CD4-positive, alpha-beta T cell (primary cell): ENCODE measurements around the gene MAPK11. TPM values are rescaled to one million over a fixed set of nuclear protein-coding genes. Genes with fewer than 3 reads are reported as not detected.

Experiments
- ATAC-seq: fragments of 200-7000 bp; cut with Tn5 transposase; one replicate; pipeline ENCODE4 v1.10.0; 2022; ENCODE audit warnings: mild to moderate bottlenecking; ENCODE audit not compliant: poor library complexity
- CTCF ChIA-PET: fragments of 350-600 bp; sonication (Branson Sonifier 250); formaldehyde crosslinking; loops from one replicate; lab custom pipeline; 2021; ENCODE audit warnings: antibody characterized with exemption, inconsistent platforms; lab: Charles Lee
- POLR2A ChIA-PET: fragments of 350-600 bp; sonication (Branson Sonifier 250); formaldehyde crosslinking; loops from one replicate; lab custom pipeline; 2021; ENCODE audit warnings: antibody characterized with exemption, inconsistent platforms; lab: Charles Lee
- DNase-seq, 14 experiments: peaks; one replicate each; pipeline ENCODE4 v3.0.0-alpha.2; 2013 to 2020; ENCODE audit warnings: mixed read lengths in 2 of 14
- H3K27ac ChIP-seq, 2 donors: one replicate each; pipeline versions ENCODE4 v1.5.1 to v1.7.0; 2013; ENCODE audit warnings: low read length in 2 of 2, low read depth in 1 of 2, mild to moderate bottlenecking in 1 of 2
- H3K27me3 ChIP-seq, 2 experiments: 1 replicate in 1 of 2; 2 replicates in 1 of 2; pipeline versions ENCODE4 v1.6.1 to v1.7.0; 2013; ENCODE audit warnings: low read length in 2 of 2, control low read depth in 1 of 2, mild to moderate bottlenecking in 1 of 2, moderate library complexity in 1 of 2; ENCODE audit not compliant: insufficient read depth in 2 of 2, control insufficient read depth in 1 of 2
- H3K36me3 ChIP-seq: one replicate; pipeline ENCODE4 v1.6.1; 2013; ENCODE audit warnings: low read length, control low read depth; ENCODE audit not compliant: insufficient read depth
- H3K4me1 ChIP-seq: one replicate; pipeline ENCODE4 v1.6.1; 2013; ENCODE audit warnings: low read length, control low read depth; ENCODE audit not compliant: insufficient read depth
- H3K4me3 ChIP-seq: one replicate; pipeline ENCODE4 v1.5.1; 2013; ENCODE audit warnings: mild to moderate bottlenecking, low read length, moderate library complexity
- H3K9me3 ChIP-seq, 2 experiments: 1 replicate in 1 of 2; 2 replicates in 1 of 2; pipeline versions ENCODE4 v1.6.1 to v1.7.0; 2013; ENCODE audit warnings: low read length in 2 of 2, mild to moderate bottlenecking in 2 of 2, control low read depth in 1 of 2, moderate library complexity in 1 of 2; ENCODE audit not compliant: control insufficient read depth in 1 of 2, insufficient read depth in 1 of 2
- H3K27ac Mint-ChIP-seq: one replicate; pipeline ENCODE4 v1.8.0; 2020; ENCODE audit warnings: mixed read lengths
- H3K27me3 Mint-ChIP-seq: one replicate; pipeline ENCODE4 v1.8.0; 2021; ENCODE audit warnings: mixed read lengths
- H3K36me3 Mint-ChIP-seq: one replicate; pipeline ENCODE4 v1.8.0; 2021; ENCODE audit warnings: low read depth, mixed read lengths
- H3K4me1 Mint-ChIP-seq: one replicate; pipeline ENCODE4 v1.8.0; 2021; ENCODE audit warnings: low read depth, mixed read lengths
- H3K4me3 Mint-ChIP-seq: one replicate; pipeline ENCODE4 v1.8.0; 2020; ENCODE audit warnings: mild to moderate bottlenecking, mixed read lengths
- H3K9me3 Mint-ChIP-seq: one replicate; pipeline ENCODE4 v1.8.0; 2020; ENCODE audit warnings: mixed read lengths
- CTCF ChIP-seq: fragments of 200-600 bp; IDR thresholded peaks from one replicate; pipeline ENCODE4 v1.8.0; 2022; ENCODE audit warnings: antibody characterized with exemption, mild to moderate bottlenecking
- intact Hi-C, 2 experiments: fragments of 100-400 bp; cut with DNase I in 1 of 2; cut with micrococcal nuclease in 1 of 2; formaldehyde crosslinking; loops; one replicate each; pipeline versions ENCODE4 v1.15.1 to v1.9.0; 2023 to 2025; cut with DNase I, micrococcal nuclease
- total RNA-seq, 174 experiments: library from RNA in 2 of 174; stranded (reverse) in 2 of 174; gene quantifications; one replicate each; pipeline ENCODE4 v1.2.3 and lab custom pipeline; 2021 to 2026

The MAPK11 gene
- total RNA-seq, 2 experiments from 2014 or later: 4.2 to 4.9 TPM

GRCh38 chr22:50257451-50258360, 12.5 kb downstream of the MAPK11 start:
- H3K4me1 Mint-ChIP-seq: peaks cover 7% of the 10 kb centered on the region
- POLR2A ChIA-PET: no interaction called here

GRCh38 chr22:50257041-50257440, 13.1 kb downstream of the MAPK11 start:
- peaks cover 6 to 12% of the 10 kb centered on the region in 2 experiments for H3K27me3 ChIP-seq
- CTCF ChIA-PET: no interaction called here
- no peak overlapping the region for H3K27ac ChIP-seq
- H3K27ac Mint-ChIP-seq: no peak overlapping the region
- H3K27me3 Mint-ChIP-seq: peaks cover 9% of the 10 kb centered on the region
- no peak overlapping the region for H3K4me3 Mint-ChIP-seq
- POLR2A ChIA-PET: no interaction called here
- no peak for TF ChIP-seq CTCF
- intact Hi-C loops: no loop called here
- no peaks in the 10 kb centered on the region for H3K36me3 Mint-ChIP-seq
- peaks cover 13% of the 10 kb centered on the region for H3K4me1 ChIP-seq
- H3K9me3 ChIP-seq: peaks cover 0 to 8% of the 10 kb centered on the region in 2 experiments
- peaks cover 6% of the 10 kb centered on the region for H3K4me1 Mint-ChIP-seq
- no peaks in the 10 kb centered on the region for H3K9me3 Mint-ChIP-seq
- no peak overlapping the region for H3K4me3 ChIP-seq
- DNase-seq (no peak), ATAC-seq (no peak)
- H3K36me3 ChIP-seq: no peaks in the 10 kb centered on the region

More at GRCh38 chr22:50257451-50258360, 12.5 kb downstream of the MAPK11 start:
- Mint-ChIP-seq H3K27me3 (peaks cover 16% of the 10 kb centered on the region), H3K9me3 (no peaks in the 10 kb centered on the region), H3K36me3 (no peaks in the 10 kb centered on the region), H3K4me3 (no peak overlapping the region), H3K27ac (no peak overlapping the region)
- DNase-seq (no peak), ATAC-seq (no peak)
- Histone ChIP-seq H3K9me3 (peaks cover 0 to 14% of the 10 kb centered on the region in 2 experiments), H3K27ac (no peak overlapping the region), H3K4me1 (peaks cover 17% of the 10 kb centered on the region), H3K36me3 (no peaks in the 10 kb centered on the region), H3K4me3 (no peak overlapping the region), H3K27me3 (peaks cover 13 to 19% of the 10 kb centered on the region in 2 experiments)
- intact Hi-C loops: no loop called here
- CTCF ChIA-PET: no interaction called here
- no peak for TF ChIP-seq CTCF

- H3K9me3 Mint-ChIP-seq: no peaks in the 10 kb centered on the region
- H3K36me3 Mint-ChIP-seq: no peaks in the 10 kb centered on the region
- H3K4me3 ChIP-seq: no peak overlapping the region
- intact Hi-C loops: no loop called here
- DNase-seq (no peak), ATAC-seq (no peak)
- peaks cover 4 to 11% of the 10 kb centered on the region in 2 experiments for H3K27me3 ChIP-seq
- no peaks in the 10 kb centered on the region for H3K36me3 ChIP-seq
- H3K27me3 Mint-ChIP-seq: peaks cover 7% of the 10 kb centered on the region
- peaks cover 16% of the 10 kb centered on the region for H3K4me1 ChIP-seq
- no peak overlapping the region for H3K27ac ChIP-seq
- CTCF ChIA-PET: no interaction called here
- no peak overlapping the region for H3K27ac Mint-ChIP-seq
- H3K4me3 Mint-ChIP-seq: no peak overlapping the region
- peaks cover 6% of the 10 kb centered on the region for H3K4me1 Mint-ChIP-seq
- POLR2A ChIA-PET: no interaction called here
- peaks cover 0 to 7% of the 10 kb centered on the region in 2 experiments for H3K9me3 ChIP-seq
- no peak for TF ChIP-seq CTCF
Observed at GRCh38 chr22:50256258-50256862, 13.8 kb downstream of the MAPK11 start.
